Suppressor macrophage treated with lipopolysaccharide for 4 hours (primary cell): ENCODE data around the gene ERRFI1.
A peak's percentile ranks its signal among the peaks of the same experiment; 100 is the strongest.

Source experiments
- DNase-seq: peaks from one replicate; pipeline ENCODE4 v3.0.0-alpha.2; 2020

Gene ERRFI1

GRCh38 chr1:8043621-8044020 lies 17.5 kb upstream of the ERRFI1 start:
- DNase-seq, result no peak

GRCh38 chr1:8042134-8042533 lies 16.0 kb upstream of the ERRFI1 start:
- DNase-seq, result no peak

GRCh38 chr1:8040586-8040985 lies 14.5 kb upstream of the ERRFI1 start:
- peak; percentile 47 for DNase-seq

GRCh38 chr1:8039071-8039470 lies 13.0 kb upstream of the ERRFI1 start:
- no peak for DNase-seq

GRCh38 chr1:8035289-8035688 lies 9.2 kb upstream of the ERRFI1 start:
- DNase-seq, result no peak

GRCh38 chr1:8033322-8033721 lies 7.2 kb upstream of the ERRFI1 start:
- no peak for DNase-seq

GRCh38 chr1:8032366-8032910 lies 6.3 kb upstream of the ERRFI1 start:
- DNase-seq, result no peak

GRCh38 chr1:8031176-8031785 lies 5.2 kb upstream of the ERRFI1 start:
- peak; percentile 72 for DNase-seq

- no peak for DNase-seq
Observed at GRCh38 chr1:8028571-8028910, 2.4 kb upstream of the ERRFI1 start.

- no peak for DNase-seq
Observed at GRCh38 chr1:8027748-8028570, 1.9 kb upstream of the ERRFI1 start.

- no peak for DNase-seq
Observed at GRCh38 chr1:8026976-8027747, 1.1 kb upstream of the ERRFI1 start.

GRCh38 chr1:8025671-8026144 lies 401 bp downstream of the ERRFI1 start:
- DNase-seq, result no peak

GRCh38 chr1:8025061-8025670 lies 943 bp downstream of the ERRFI1 start:
- DNase-seq, result no peak

- no peak for DNase-seq
Observed at GRCh38 chr1:8024329-8024728, 1.8 kb downstream of the ERRFI1 start.

GRCh38 chr1:8023995-8024313 lies 2.2 kb downstream of the ERRFI1 start:
- no peak for DNase-seq

- no peak for DNase-seq
Observed at GRCh38 chr1:8023287-8023994, 2.7 kb downstream of the ERRFI1 start.

- no peak for DNase-seq
Observed at GRCh38 chr1:8022395-8023286, 3.5 kb downstream of the ERRFI1 start.

- no peak for DNase-seq
Observed at GRCh38 chr1:8021676-8022266, 4.3 kb downstream of the ERRFI1 start.

GRCh38 chr1:8020032-8020431 lies 6.1 kb downstream of the ERRFI1 start:
- DNase-seq, result peak; percentile 60

GRCh38 chr1:8019229-8019620 lies 6.9 kb downstream of the ERRFI1 start:
- no peak for DNase-seq
